HG03342 (cell line): Measurements from ENCODE around the gene CLIC3.
A peak's percentile ranks its signal among the peaks of the same experiment; 100 is the strongest.

Experiments used
- ATAC-seq: cut with Tn5 transposase; IDR thresholded peaks from one replicate; pipeline ENCODE4 v1.9.1; 2021; ENCODE audit warnings: mild to moderate bottlenecking, moderate library complexity; ENCODE audit not compliant: unreplicated experiment

Gene CLIC3

DNA sequence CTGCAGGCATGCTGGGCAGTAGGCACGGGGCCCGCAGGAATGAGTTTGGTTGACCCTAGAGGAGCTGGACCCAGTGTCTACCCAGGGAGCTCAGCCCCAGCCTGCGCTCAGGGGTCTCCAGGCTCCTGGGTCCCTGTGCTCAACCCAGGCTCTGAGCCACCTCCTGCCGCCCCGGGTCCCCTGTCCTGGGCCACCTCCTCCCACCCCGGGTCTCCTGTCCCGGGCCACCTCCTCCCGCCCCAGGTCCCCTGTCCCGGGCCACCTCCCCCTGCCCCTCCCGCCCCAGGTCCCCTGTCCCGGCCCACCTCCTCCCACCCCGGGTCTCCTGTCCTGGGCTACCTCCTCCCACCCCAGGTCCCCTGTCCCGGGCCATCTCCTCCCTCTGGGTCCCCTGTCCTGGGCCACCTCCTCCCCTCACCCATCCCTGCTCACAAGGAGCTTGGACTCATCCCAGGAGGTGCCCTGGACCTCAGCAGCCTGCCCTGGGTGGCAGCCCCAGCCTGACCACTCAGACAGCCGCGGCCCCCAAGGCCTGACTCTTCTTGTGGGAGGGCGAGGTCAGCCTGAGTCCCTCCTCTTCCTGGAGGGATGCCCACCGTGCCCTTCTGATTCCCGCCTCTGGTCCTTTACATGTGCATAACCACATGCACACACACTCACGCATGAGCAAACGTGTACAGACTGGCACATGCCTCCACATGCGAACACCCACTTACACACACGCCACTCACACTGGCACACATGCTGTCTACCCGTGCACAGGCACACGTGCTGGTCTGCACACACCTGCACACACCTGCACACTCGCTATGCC, 41.9 kb downstream of the CLIC3 start:
- ATAC-seq = no peak

DNA sequence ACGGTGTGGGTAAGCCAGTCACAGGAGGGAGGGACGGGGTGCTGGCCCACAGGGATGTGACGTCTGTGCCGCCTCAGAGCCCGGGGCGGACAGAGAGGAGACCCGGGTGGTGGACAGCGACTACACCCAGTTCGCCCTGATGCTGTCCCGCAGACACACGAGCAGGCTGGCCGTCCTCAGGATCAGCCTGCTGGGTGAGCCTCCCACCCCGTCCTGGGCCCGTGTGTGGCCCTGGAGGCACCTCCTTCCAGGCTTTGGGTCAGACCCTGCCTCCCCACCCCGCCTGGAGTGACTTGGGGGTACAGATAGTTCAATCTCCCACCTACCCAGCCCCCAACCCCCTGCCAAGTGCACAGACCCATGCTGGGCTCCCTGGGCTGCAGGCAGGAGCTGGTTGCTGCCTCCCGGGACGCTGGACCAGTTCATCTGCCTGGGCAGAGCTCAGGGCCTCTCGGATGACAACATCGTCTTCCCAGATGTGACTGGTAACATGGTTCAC, 42.5 kb downstream of the CLIC3 start:
- ATAC-seq = no peak

DNA sequence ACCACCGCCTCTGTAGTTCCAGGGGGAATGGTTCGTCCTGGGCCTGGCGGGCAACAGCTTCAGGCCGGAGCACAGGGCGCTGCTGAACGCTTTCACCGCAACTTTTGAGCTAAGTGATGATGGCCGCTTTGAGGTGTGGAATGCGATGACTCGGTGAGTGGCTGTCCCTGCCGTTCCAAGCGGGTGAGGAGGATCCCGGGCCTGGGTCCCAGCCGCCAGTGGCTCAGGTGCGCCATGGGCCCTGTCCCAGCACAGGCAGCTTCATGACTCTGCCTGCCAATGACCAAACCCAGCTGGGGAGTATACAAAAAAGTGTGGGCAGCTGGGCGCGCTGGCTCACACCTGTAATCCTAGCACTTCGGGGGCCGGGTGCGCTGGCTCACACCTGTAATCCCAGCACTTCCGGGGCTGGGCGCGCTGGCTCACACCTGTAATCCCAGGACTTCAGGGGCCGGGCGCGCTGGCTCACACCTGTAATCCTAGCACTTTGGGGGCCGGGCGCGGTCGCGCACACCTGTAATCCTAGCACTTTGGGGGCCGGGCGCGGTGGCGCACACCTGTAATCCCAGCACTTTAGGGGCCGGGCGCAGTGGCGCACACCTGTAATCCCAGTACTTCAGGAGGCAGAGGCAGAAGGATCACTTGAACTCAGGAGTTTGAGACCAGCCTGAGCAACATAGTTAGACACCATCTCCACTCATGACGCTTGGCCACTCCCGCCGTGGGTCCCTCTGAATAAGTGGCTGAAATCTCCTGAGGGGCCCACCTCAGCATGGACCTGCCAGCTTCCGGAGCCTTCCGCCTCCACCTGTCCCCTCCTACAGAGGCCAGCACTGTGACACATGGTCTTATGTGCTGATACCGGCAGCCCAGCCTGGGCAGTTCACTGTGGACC, 43.2 kb downstream of the CLIC3 start:
- ATAC-seq = no peak

DNA sequence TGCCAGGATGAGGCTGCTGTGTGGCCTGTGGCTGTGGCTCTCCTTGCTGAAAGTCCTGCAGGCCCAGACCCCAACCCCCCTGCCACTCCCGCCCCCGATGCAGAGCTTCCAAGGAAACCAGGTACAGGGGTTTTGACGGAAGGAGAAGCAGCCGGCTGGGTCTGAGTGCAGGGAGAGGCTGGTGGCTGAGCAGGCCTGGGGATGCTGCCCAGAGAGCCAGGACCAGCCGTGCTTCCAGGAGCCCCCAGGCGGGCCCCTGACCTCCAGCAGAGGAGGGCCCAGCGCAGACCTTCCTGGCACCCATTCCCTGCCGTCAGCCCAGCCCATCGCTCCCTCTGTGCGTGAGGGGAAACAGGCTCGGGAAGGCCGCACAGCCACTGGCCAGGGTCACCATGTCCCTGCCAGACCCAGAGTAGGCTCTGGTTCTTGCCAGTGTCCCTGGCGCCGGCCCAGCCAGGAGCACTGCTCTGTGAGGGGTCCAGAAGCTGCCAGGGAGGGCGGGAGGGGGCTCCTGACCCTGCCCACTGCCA, 44.0 kb downstream of the CLIC3 start:
- ATAC-seq = no peak

DNA sequence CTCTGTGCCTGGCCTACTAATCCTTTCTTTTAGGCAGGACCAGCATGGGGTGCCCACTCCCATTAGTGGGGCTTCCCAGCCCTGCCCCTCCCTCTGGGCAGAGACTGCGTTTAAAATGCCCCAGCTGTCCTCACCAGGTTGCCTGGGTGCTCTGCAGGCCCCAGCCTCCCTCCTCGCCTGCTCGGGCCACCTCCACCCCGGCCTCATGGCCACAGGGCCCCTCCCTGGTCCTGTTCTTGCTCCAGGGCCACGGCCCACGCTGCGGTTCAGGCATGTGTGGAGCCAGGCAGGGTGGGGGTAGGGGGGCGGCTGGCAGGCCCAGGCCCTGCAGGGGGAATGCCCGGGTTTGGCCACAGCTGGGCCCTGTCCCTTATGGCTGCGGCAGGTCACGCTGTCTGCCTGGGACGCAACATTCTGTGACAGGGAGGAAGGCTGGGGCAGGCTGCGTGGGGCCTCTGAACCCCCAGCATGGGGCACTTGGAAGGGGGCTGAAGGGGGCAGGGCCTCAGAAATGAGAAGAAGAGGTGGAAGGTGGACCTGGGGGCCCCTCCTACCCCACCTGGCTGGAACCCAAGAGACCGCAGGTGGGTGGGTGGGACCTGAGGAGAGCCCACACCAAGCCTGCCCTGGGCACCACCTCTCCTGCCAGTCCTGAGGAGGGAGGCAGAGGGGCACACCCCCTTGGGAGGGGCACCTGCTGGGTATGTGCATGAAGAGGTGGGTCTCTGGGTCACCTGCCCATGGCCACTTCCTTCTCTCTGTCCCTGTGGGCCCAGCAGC, 44.6 kb downstream of the CLIC3 start, which contains the start of gene LCN12:
LCN12 (plus strand) TSS at position 733 of the 780 bp plus-strand sequence. CDS start 55 bp downstream, outside the sequence.
- ATAC-seq = no peak

DNA sequence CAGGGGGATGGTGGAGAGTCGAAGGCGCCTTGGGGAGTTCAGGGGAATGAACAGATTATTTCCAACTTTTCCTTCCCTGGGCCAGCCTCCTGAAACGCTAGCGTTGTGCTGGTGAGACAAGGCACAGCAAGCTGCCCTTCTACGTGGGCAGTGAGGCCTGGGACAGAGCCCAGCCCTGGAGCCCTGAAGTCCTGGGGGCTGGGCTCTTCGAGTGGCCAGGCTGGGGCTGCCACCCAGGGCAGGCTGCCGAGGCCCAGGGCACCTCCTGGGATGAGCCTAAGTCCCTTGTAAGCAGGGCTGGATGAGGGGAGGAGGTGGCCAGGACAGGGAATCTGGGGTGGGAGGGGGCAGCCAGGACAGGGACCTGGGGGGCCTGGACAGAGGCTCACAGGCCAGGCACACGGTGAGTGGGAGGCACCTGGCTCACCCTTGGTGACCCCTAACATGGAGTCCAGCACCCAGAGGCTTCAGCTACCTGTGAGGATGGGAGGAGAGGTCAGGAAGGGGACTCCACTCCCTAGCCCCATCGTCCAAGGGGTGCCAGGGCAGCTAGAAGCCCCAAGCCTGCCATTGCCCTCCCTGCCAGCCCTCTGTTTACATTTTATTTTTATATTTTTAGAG, 45.6 kb downstream of the CLIC3 start:
- no peak for ATAC-seq

DNA sequence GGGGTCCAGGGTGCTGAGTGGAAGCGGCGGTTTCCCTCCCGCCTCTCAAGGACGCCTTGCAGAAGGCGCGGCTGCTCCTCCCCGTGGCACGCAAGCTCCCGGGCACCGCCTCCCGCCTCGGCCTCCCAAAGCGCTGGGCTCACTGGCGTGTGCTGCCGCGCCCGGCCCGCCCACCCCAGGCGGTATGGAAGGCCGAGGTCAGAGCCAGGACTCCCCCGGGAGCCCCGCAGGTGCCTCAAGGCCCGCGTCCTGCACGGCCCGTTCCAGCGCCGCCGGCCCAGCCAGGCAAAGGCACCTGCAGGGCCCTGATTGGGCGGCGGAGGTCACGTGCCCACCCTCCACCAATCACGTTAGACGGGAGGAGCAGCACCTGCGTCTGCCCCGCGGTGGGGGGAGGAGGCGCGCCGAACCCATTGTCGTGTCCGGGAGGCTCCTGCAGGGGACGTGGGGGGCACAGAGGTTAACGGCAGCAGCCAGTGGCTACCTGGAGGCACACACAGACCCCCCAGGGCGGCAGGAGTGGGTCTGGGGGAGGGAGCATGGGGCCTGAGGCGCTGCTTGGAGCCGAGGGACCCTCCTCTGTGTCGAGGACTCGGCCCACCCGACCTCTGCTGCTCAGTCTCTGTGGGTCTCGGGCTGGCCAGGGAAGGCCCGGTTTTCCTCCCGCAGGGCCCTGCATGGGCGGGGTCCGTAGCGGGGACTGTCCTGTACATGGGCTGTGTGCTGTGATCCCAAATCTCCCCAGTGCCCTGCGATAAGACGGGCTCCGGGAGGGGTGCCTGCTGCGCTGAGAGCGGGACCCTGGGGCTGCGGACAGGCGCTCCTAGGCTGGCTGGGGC, 46.3 kb downstream of the CLIC3 start:
- peak; percentile 83 for ATAC-seq

DNA sequence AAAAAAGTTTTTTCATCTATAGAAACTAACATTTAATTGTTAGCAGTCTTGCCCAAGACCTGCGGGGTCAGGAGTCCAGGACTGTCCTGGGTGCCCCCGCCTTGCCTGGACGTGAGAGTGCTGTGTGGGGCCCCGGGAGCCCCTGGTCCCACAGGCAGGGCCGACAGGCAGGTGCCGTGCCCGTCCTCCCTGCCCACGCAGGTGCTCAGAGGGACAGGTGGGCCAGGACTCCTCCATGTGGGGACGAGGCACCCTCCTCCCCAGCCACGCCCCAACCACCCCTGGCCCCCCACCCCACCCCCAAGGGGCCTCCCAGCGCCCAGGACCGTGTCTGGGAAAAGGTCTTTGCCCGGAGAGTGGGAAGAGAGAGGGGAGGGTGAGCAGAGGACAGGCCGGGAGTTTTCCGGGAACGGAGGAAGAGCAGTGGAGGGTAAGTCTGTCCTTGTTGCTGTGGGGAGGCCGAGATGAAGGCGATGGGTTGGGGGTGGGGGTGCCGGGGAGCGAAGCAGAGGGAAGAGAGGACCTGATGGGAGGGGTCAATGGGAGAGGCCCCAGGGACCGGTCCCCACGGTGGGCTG, 47.0 kb downstream of the CLIC3 start:
- ATAC-seq = no peak

DNA sequence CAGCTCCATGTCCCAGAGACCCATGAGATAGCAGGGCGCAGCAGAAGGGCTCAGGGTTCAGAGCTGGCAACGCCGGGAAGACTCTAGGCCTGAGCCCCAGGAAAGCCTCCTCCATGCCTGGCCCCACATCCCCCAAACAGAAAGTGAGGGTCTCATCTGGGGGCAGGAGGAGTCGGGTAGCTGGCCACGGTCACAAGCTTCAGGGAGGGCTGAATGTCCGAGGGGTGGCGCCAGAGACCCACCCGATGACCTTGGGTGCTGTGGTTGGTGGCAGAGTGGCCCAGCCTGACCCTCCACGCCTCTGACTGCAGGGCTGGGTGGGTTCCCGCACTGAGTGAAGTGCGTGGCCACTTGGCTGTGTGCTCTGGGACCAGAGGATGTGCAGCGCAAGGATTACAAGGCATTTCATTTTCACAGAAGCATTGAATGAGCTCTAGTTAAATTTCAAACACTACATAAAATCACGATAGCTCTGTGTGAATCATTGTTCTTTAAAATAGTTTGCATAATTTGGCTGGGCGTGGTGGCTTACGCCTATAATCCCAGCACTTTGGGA, 48.3 kb downstream of the CLIC3 start:
- no peak for ATAC-seq

DNA sequence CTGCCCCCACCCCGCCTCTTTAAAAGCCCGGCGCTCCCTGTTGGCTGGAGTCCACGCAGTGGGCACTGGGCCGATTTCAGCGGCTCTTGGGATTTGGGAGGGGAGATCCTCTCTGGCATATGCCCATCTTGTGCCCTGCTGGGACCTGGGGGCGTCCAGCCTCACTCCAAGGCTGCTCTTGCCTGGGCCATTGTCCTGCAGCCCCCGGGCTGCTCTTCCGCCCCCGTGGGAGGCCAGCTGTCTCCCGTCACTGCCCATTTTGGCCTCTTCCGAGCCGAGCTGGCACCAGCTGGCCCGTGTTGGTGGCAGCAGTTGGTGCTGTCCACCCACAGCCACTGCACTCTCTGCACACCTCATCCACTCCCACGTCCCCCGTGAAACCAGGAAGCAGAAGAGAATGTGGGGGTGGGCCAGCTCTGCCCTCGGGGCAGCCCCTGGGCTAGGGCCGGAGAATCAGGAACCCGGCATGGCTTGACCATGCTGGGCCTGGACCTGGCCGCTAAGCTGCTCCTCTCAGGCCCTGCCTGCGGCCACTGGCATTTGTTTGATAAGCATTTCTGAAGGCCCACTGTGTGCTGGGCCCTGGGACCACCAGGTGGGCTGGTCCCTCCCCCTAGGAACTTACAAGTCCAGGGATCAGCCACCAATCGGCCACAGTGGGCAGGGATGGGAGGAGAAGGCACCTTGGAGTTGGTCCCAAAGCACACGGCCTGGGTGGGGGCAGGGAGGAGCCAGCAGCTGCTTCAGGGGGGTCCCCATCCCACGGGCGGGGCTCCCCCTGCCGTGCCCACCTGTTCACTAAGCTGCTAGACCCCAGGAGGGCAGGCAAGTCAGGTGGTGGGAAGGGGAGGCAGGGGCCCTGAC, 49.1 kb downstream of the CLIC3 start:
- ATAC-seq = no peak

DNA sequence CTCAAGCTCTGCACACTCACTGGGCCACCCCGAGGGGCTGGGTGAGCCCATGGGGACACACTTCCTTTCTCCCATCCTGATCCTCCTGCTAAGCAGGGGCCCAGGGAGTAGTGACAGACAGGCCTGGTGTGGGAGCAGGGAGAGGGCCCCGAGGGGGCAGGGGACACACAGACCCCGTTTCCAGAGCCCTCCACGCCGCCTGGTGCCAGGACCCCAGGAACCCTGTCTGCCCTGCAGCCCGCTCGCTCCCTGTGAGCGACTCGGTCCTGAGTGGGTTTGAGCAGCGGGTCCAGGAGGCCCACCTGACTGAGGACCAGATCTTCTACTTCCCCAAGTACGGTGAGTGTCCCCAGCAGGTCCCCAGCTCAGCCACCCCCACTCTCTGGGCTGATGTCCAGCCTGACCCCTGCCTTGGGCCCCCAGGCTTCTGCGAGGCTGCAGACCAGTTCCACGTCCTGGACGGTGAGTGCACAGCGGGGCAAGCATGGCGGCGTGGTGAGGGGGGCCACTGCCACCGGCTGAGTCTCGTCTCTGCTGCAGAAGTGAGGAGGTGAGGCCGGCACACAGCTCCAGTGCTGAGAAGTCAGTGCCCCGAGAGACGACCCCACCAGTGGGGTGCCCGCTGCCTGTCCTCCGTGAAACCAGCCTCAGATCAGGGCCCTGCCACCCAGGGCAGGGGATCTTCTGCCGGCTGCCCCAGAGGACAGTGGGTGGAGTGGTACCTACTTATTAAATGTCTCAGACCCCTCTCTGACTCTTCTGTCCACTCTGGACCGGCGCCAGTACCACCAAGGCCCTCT, 49.9 kb downstream of the CLIC3 start:
- no peak for ATAC-seq

DNA sequence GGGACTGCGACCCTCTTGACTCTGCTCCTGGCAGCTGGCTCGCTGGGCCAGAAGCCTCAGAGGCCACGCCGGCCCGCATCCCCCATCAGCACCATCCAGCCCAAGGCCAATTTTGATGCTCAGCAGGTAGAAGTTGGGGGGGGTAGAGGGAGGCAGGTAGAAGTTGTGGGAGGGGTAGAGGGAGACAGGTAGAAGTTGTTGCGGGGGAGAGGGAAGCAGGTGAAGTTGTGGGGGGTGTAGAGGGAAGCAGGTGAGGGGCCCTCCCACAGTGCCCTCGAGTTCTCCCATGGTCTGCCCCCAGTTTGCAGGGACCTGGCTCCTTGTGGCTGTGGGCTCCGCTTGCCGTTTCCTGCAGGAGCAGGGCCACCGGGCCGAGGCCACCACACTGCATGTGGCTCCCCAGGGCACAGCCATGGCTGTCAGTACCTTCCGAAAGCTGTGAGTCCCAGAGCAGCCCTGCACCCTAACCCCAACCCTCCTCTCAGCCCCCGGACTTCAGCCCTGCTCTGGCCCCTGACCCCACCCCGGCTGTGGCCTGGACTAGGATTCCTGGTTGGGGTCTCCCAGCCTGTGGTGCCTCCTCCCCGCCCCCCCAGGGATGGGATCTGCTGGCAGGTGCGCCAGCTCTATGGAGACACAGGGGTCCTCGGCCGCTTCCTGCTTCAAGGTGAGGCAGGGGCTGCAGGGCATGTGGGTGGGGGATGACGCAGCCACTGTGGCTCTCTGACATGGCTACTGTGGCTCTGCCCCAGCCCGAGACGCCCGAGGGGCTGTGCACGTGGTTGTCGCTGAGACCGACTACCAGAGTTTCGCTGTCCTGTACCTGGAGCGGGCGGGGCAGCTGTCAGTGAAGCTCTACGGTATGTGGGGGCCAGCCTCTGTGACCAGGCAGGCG, 50.8 kb downstream of the CLIC3 start:
- no peak for ATAC-seq
